ENCODE results near the gene ZDHHC11B. TPM values are rescaled to one million over a fixed set of nuclear protein-coding genes. Genes with fewer than 3 reads are reported as not detected.

The ZDHHC11B gene
- total RNA-seq, 1 experiment from 2014 or later: not detected

- no peak for DNase-seq (ENCODE audit: unreplicated experiment)
- peaks cover 6% of the 10 kb centered on the region for H3K36me3 Mint-ChIP-seq (ENCODE audit: insufficient read depth, unreplicated experiment)
- BruUV-seq (replicated peaks): no TSS peak
- intact Hi-C loops (cut with micrococcal nuclease): no loop called here
- H3K9me3 Mint-ChIP-seq (ENCODE audit: unreplicated experiment): no peaks in the 10 kb centered on the region
- ChIA-PET POLR2A (no interaction called here), CTCF (interaction anchor here (0.6 to 6.5 kb wide), 6 partner anchors 11 to 1841 kb away, joined by 3 to 63 read pairs (median 4); no protein-coding TSS in a partner anchor)
- no peaks in the 10 kb centered on the region for H3K27me3 Mint-ChIP-seq (ENCODE audit: insufficient read depth, unreplicated experiment)
- H3K4me3 Mint-ChIP-seq (ENCODE audit: unreplicated experiment): no peak overlapping the region
- no peak for TF ChIP-seq CTCF (IDR thresholded peaks at IDR 0.05; ENCODE audit: unreplicated experiment)
- H3K27ac Mint-ChIP-seq (ENCODE audit: low read depth, unreplicated experiment): no peak overlapping the region
- peaks cover 7% of the 10 kb centered on the region for H3K4me1 Mint-ChIP-seq (ENCODE audit: insufficient read depth, unreplicated experiment)
Observed at GRCh38 chr5:668283-668995, 116.1 kb downstream of the ZDHHC11B start.

- no peak for TF ChIP-seq CTCF (IDR thresholded peaks at IDR 0.05; ENCODE audit: unreplicated experiment)
- intact Hi-C loops (cut with micrococcal nuclease): no loop called here
- no peaks in the 10 kb centered on the region for H3K4me1 Mint-ChIP-seq (ENCODE audit: insufficient read depth, unreplicated experiment)
- peaks cover 13% of the 10 kb centered on the region for H3K36me3 Mint-ChIP-seq (ENCODE audit: insufficient read depth, unreplicated experiment)
- H3K9me3 Mint-ChIP-seq (ENCODE audit: unreplicated experiment): no peaks in the 10 kb centered on the region
- DNase-seq (ENCODE audit: unreplicated experiment): no peak
- ChIA-PET POLR2A (no interaction called here), CTCF (no interaction called here)
- no peaks in the 10 kb centered on the region for H3K27me3 Mint-ChIP-seq (ENCODE audit: insufficient read depth, unreplicated experiment)
- BruUV-seq (replicated peaks): no TSS peak
- H3K4me3 Mint-ChIP-seq (ENCODE audit: unreplicated experiment): no peak overlapping the region
- no peak overlapping the region for H3K27ac Mint-ChIP-seq (ENCODE audit: low read depth, unreplicated experiment)
Observed at GRCh38 chr5:666816-667498, 117.6 kb downstream of the ZDHHC11B start.

DNA sequence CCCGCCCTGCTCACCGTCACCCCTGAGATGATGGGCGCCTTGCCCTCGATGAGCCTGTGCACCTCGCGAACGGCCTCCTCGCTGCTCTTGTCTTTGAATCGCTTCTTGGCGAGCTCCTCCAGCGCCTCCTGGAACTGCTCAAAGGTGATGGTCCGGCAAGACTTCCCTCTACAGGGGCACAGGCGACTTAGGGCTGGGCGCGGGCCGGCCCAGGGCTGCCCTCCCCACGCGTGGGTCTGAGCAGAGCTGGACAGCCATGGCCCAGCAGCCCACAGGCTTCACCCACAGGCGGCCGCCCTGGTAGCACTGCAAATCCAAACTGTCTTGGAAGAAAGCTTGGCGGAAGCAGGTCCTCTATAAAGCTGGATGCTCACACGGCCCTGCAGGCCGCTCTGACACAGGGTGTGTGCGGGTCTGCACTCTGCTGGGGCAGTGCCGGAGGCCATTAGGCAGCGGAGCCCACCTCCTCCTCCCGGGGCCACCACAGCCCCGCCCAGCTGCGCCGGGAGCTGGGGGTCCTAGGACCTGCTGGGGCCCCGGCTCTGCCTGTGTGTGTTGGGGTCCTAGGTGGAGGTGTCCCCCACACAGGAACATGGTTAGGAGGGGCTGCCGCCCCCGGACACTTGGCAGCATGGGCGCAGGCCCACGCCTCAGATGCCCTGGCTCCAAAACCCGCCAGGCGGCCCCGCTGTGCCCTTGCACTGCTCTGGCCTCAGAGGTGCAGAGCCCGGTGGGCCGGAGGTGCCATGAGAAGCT is 118.4 kb downstream of the ZDHHC11B start:
- CTCF ChIA-PET: no interaction called here
- no TSS peak for BruUV-seq (replicated peaks)
- no peak for TF ChIP-seq CTCF (IDR thresholded peaks at IDR 0.05; ENCODE audit: unreplicated experiment)
- POLR2A ChIA-PET: no interaction called here
- no peaks in the 10 kb centered on the region for H3K4me1 Mint-ChIP-seq (ENCODE audit: insufficient read depth, unreplicated experiment)
- no peaks in the 10 kb centered on the region for H3K9me3 Mint-ChIP-seq (ENCODE audit: unreplicated experiment)
- intact Hi-C loops (cut with micrococcal nuclease): no loop called here
- H3K27me3 Mint-ChIP-seq (ENCODE audit: insufficient read depth, unreplicated experiment): no peaks in the 10 kb centered on the region
- no peak for DNase-seq (ENCODE audit: unreplicated experiment)
- no peak overlapping the region for H3K27ac Mint-ChIP-seq (ENCODE audit: low read depth, unreplicated experiment)
- H3K36me3 Mint-ChIP-seq (ENCODE audit: insufficient read depth, unreplicated experiment): peaks cover 16% of the 10 kb centered on the region
- H3K4me3 Mint-ChIP-seq (ENCODE audit: unreplicated experiment): no peak overlapping the region

DNA sequence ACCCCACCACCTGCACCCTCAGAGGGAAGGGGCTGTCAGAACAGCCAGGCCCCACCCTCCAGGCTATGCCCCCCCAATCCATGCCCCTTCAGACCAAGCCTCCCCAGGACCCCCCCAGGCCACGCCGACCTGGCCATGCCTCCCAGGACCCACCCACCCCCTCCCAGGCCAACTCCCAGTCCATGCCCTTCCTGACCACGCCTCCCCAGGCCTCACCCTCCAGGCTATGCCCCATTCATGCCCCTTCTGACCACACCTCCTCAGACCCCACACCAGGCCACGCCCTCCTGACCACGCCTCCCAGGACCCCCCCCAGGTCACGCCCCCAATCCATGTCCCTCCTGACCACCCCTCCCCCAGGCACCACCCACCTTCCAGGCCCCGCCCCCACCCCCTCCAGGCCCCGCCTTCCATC is 119.0 kb downstream of the ZDHHC11B start:
- intact Hi-C loops (cut with micrococcal nuclease): no loop called here
- H3K9me3 Mint-ChIP-seq (ENCODE audit: unreplicated experiment): no peaks in the 10 kb centered on the region
- no peak overlapping the region for H3K4me3 Mint-ChIP-seq (ENCODE audit: unreplicated experiment)
- CTCF ChIA-PET: no interaction called here
- H3K27me3 Mint-ChIP-seq (ENCODE audit: insufficient read depth, unreplicated experiment): no peaks in the 10 kb centered on the region
- H3K36me3 Mint-ChIP-seq (ENCODE audit: insufficient read depth, unreplicated experiment): peaks cover 22% of the 10 kb centered on the region
- H3K4me1 Mint-ChIP-seq (ENCODE audit: insufficient read depth, unreplicated experiment): no peaks in the 10 kb centered on the region
- TF ChIP-seq CTCF (IDR thresholded peaks at IDR 0.05; ENCODE audit: unreplicated experiment): no peak
- no peak overlapping the region for H3K27ac Mint-ChIP-seq (ENCODE audit: low read depth, unreplicated experiment)
- no peak for DNase-seq (ENCODE audit: unreplicated experiment)
- POLR2A ChIA-PET: no interaction called here
- BruUV-seq (replicated peaks): no TSS peak
